HepG2 (cell line): Measurements from ENCODE around the gene GTF2F1. TPM values are rescaled to one million over a fixed set of nuclear protein-coding genes. Genes with fewer than 3 reads are reported as not detected.

Experiments
- ETV5 ChIP-seq: IDR thresholded peaks from 2 replicates; pipeline ENCODE4 v1.6.1; 2018; ENCODE audit warnings: missing biosample characterization, missing genetic modification reagents, inconsistent platforms, borderline replicate concordance
- HOXD1 ChIP-seq: sonication (generic); formaldehyde crosslinking; IDR thresholded peaks from 2 replicates; pipeline ENCODE4 v1.5.0; 2020; ENCODE audit warnings: missing genetic modification reagents
- ISX ChIP-seq: sonication (generic); formaldehyde crosslinking; conservative IDR thresholded peaks from 2 replicates; pipeline ENCODE4 v1.5.0; 2020; ENCODE audit warnings: missing genetic modification reagents
- KAT7 ChIP-seq: IDR thresholded peaks from 2 replicates; pipeline ENCODE4 v1.6.1; 2018; ENCODE audit warnings: borderline replicate concordance, missing compliant biosample characterization
- MBD4 ChIP-seq: IDR thresholded peaks from 2 replicates; pipeline ENCODE4 v1.6.1; 2012; ENCODE audit warnings: low read length, inconsistent platforms, borderline replicate concordance
- MYC ChIP-seq: sonication (generic); formaldehyde crosslinking; IDR thresholded peaks from 2 replicates; pipeline ENCODE4 v1.9.0; 2021; ENCODE audit warnings: missing genetic modification reagents, borderline replicate concordance
- NCOR1 ChIP-seq: fragments of 200-600 bp; sonication (generic); IDR thresholded peaks from 2 replicates; pipeline ENCODE4 v1.7.0; 2017; ENCODE audit warnings: antibody characterized with exemption, low read length, borderline replicate concordance
- NR2F1 ChIP-seq, 2 experiments: fragments of 450-650 bp in 1 of 2; formaldehyde crosslinking in 1 of 2; IDR thresholded peaks; 2 replicates each; pipeline versions ENCODE4 v1.5.0 to v1.6.1; 2016 to 2020; ENCODE audit warnings: mild to moderate bottlenecking in 1 of 2, missing compliant biosample characterization in 1 of 2, missing genetic modification reagents in 1 of 2, moderate library complexity in 1 of 2
- PATZ1 ChIP-seq: sonication (generic); formaldehyde crosslinking; IDR thresholded peaks from 2 replicates; pipeline ENCODE4 v1.4.0; 2020; ENCODE audit warnings: missing genetic modification reagents
- RARA ChIP-seq: IDR thresholded peaks from 2 replicates; pipeline ENCODE4 v1.6.1; 2016; ENCODE audit warnings: missing genetic modification reagents, missing compliant biosample characterization
- RFXANK ChIP-seq: IDR thresholded peaks from 2 replicates; pipeline ENCODE4 v1.6.1; 2016
- TBX3 ChIP-seq: fragments of 450-650 bp; IDR thresholded peaks from 2 replicates; pipeline ENCODE4 v1.6.1; 2017; ENCODE audit warnings: antibody characterized with exemption, mild to moderate bottlenecking, inconsistent platforms, borderline replicate concordance
- TFAP4 ChIP-seq: sonication (generic); IDR thresholded peaks from 2 replicates; pipeline ENCODE4 v1.6.1; 2016; ENCODE audit warnings: low read depth, borderline replicate concordance
- ZBTB7B ChIP-seq: sonication (generic); formaldehyde crosslinking; IDR thresholded peaks from 2 replicates; pipeline ENCODE4 v1.4.0; 2020; ENCODE audit warnings: missing genetic modification reagents
- ZFX ChIP-seq: sonication (generic); formaldehyde crosslinking; IDR thresholded peaks from 2 replicates; pipeline ENCODE4 v1.4.0; 2020; ENCODE audit warnings: mild to moderate bottlenecking, low read depth, missing genetic modification reagents, moderate library complexity
- ZNF274 ChIP-seq: sonication (generic); formaldehyde crosslinking; IDR thresholded peaks from 2 replicates; pipeline ENCODE4 v1.5.1; 2020; ENCODE audit warnings: mild to moderate bottlenecking, missing genetic modification reagents
- ZNF331 ChIP-seq: sonication (generic); formaldehyde crosslinking; IDR thresholded peaks from 2 replicates; pipeline ENCODE4 v1.4.0; 2020; ENCODE audit warnings: missing genetic modification reagents
- ZNF441 ChIP-seq: sonication (generic); formaldehyde crosslinking; IDR thresholded peaks from 2 replicates; pipeline ENCODE4 v1.7.0; 2021; ENCODE audit warnings: missing genetic modification reagents, borderline replicate concordance
- ZNF569 ChIP-seq: sonication (generic); formaldehyde crosslinking; IDR thresholded peaks from 2 replicates; pipeline ENCODE4 v1.5.0; 2020; ENCODE audit warnings: mild to moderate bottlenecking, missing genetic modification reagents, moderate library complexity, borderline replicate concordance
- ZNF687 ChIP-seq: sonication (generic); formaldehyde crosslinking; IDR thresholded peaks from 2 replicates; pipeline ENCODE4 v1.5.1; 2020; ENCODE audit warnings: mild to moderate bottlenecking, missing genetic modification reagents, moderate library complexity
- polyA plus RNA-seq, 8 experiments: library from polyadenylated mRNA; depleted of rRNA in 3 of 8; stranded (reverse) in 7 of 8; unstranded in 1 of 8; fragments of >200 nt; fragmentation: Illumina TruSeq in 4 of 8; extraction: Trizol in 4 of 8; gene quantifications; 2 replicates each; pipeline versions ENCODE4 v1.2.1 to v1.2.3, GENCODE V29; 2011 to 2016; ENCODE audit warnings: low read depth in 4 of 8, missing spikeins in 1 of 8, mixed read lengths in 1 of 8; ENCODE audit not compliant: insufficient read depth in 1 of 8
- total RNA-seq, 5 experiments: library from RNA; depleted of rRNA; stranded (reverse); fragments of >200 nt; fragmentation: Illumina TruSeq; extraction: Trizol; gene quantifications; 2 replicates each; pipeline ENCODE4 v1.2.3, GENCODE V29; 2016; ENCODE audit warnings: low read depth in 1 of 5
- TF ChIP-seq, protein P1 (sequence below): sonication (generic); formaldehyde crosslinking; IDR thresholded peaks from 2 replicates; pipeline ENCODE4 v1.9.0; 2021; ENCODE audit warnings: missing genetic modification reagents, borderline replicate concordance

Gene GTF2F1
- total and polyA plus RNA-seq, 2 of the 13 experiments (the other 11 are each of a cell fraction or from before 2014, with no cell fraction given) = 27.8 to 34.1 TPM

DNA sequence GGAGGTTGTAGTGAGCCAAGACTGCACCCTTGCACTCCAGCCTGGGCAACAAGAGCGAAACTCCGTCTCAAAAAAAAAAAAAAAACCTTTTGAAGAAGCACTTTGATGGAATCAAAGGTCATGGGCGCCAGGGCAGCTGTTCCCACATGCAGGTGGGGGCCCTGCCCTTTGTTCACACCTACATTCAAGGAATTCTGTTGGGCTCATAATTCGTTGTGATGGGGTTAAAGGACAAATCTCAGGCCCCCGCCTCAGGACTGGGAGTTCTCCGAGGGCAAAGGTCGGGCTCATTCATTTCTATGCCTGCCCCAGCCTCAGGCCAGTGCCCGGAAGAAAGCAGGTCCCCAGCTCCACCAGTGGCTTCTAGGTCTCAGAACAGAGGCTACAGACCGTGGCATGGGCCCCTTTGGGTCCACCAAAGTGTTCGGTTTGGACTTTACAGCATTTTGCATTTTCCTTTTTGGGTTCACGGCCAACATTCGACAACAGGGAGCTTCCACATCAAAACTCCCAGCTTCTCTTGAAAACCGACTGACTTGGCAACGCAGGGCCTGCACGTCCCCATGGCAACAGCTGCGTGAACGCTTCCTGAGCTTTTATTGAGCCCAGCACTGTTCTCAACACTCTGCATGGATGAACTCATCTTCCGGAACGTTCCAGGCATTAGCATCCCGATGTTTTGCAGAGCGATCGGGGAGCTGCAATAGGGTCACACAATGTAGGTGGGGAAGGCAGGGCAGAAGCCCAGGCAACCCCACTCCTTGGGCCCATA, 10.1 kb upstream of the GTF2F1 start (continued):
- TF ChIP-seq MBD4 (no peak), ETV5 (0 out of 2 replicates have a peak, but pooled peaks have one; percentile 11), KAT7 (CRISPR knock-in tag) (no peak), PATZ1 (CRISPR knock-in tag) (peak; percentile 96), NCOR1 (peak; percentile 71), TFAP4 (peak; percentile 81), ZNF569 (CRISPR knock-in tag) (no peak), NR2F1 (CRISPR knock-in tag; IDR thresholded peaks at IDR 0.05) (peak; percentile 82 to 83), ZNF441 (CRISPR knock-in tag) (0 out of 2 replicates have a peak, but pooled peaks have one; percentile 56), ISX (CRISPR knock-in tag) (no peak), RARA (CRISPR knock-in tag) (peak; percentile 75), ZBTB7B (peak; percentile 41; the same call in 1 of the 2 replicates), MYC (CRISPR knock-in tag) (peak; percentile 42; the same call in 1 of the 2 replicates), RFXANK (CRISPR knock-in tag) (peak; percentile 96), ZNF687 (CRISPR knock-in tag) (peak; percentile 65), TBX3 (peak; percentile 90), ZNF331 (CRISPR knock-in tag) (no peak), ZFX (peak; percentile 52), HOXD1 (CRISPR knock-in tag) (no peak), ZNF274 (CRISPR knock-in tag) (peak; percentile 44; the same call in 1 of the 2 replicates)
- TF ChIP-seq, protein P1, sequence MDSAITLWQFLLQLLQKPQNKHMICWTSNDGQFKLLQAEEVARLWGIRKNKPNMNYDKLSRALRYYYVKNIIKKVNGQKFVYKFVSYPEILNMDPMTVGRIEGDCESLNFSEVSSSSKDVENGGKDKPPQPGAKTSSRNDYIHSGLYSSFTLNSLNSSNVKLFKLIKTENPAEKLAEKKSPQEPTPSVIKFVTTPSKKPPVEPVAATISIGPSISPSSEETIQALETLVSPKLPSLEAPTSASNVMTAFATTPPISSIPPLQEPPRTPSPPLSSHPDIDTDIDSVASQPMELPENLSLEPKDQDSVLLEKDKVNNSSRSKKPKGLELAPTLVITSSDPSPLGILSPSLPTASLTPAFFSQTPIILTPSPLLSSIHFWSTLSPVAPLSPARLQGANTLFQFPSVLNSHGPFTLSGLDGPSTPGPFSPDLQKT = no peak
